ENCODE measurements around the gene FUT8. TPM values are rescaled to one million over a fixed set of nuclear protein-coding genes. Genes with fewer than 3 reads are reported as not detected.
"Not testable (repeated sequence)": the region's sequence is repeated elsewhere in the genome, so short reads cannot be mapped to it uniquely, and the experiment has no call there.

FUT8 gene
- total RNA-seq, 1 donor from 2014 or later = 26.1 TPM

DNA sequence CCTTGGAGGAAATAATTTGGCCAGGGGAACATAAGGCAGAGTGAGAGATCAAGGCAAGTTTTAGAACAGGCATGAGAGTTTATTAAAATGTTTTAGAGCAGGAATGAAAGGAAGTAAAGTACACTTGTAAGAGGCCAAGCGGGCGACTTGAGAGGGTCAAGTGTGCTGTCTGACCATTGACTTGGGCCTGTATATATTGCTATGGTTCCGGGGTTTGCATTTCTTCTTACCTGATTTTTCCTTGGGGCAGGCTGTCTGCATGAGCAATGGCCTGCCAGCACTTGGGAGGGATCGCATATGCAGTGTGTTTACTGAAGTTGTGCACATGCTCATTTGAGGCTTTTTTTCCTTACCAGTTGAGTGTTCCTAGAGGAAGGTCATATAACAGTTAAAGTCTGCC is 214.8 kb downstream of the FUT8 start:
- no peaks in the 10 kb centered on the region for H3K4me1 ChIP-seq (ENCODE audit: control insufficient read depth in 3 of 3, insufficient read depth in 3 of 3, low read length in 3 of 3)
- H3K27ac ChIP-seq (ENCODE audit: low read depth, low read length) = no peak overlapping the region
- peaks cover 0 to 3% (median 0%) of the 10 kb centered on the region in 3 donors for H3K36me3 ChIP-seq (ENCODE audit: control insufficient read depth in 3 of 3, insufficient read depth in 3 of 3, low read length in 3 of 3)
- no peaks in the 10 kb centered on the region for H3K27me3 ChIP-seq (ENCODE audit: control insufficient read depth in 3 of 3, insufficient read depth in 3 of 3, low read length in 3 of 3)
- H3K9me3 ChIP-seq (ENCODE audit: control insufficient read depth in 3 of 3, low read length in 3 of 3) = no peaks in the 10 kb centered on the region
- H3K4me3 ChIP-seq (ENCODE audit: low read length in 3 of 3) = no peak overlapping the region
- H3K9ac ChIP-seq (ENCODE audit: low read depth in 1 of 3, low read length in 3 of 3) = no peak overlapping the region

DNA sequence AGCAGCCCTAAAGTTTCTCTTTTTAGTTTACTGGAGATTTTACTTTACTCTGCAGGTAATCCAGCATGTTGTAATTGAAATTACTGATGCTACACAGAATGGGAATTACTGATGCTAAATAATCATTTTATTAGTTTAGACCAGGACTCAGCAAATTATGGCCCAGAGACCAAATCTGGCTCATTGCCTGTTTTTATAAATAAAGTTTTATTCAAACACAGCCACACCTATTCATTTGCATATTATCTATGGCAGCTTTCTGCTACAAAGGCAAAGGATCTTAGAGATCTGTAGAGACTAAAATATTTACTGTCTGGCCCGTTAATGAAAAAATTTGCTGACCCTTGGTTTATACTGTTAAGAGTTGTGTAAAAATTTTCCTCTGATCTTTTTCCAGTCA is 216.1 kb downstream of the FUT8 start:
- Histone ChIP-seq H3K4me3 (ENCODE audit: low read length in 3 of 3) (no peak overlapping the region), H3K36me3 (ENCODE audit: control insufficient read depth in 3 of 3, insufficient read depth in 3 of 3, low read length in 3 of 3) (peaks cover 0 to 3% (median 0%) of the 10 kb centered on the region in 3 donors), H3K9me3 (ENCODE audit: control insufficient read depth in 3 of 3, low read length in 3 of 3) (no peaks in the 10 kb centered on the region), H3K27ac (ENCODE audit: low read depth, low read length) (no peak overlapping the region), H3K4me1 (ENCODE audit: control insufficient read depth in 3 of 3, insufficient read depth in 3 of 3, low read length in 3 of 3) (no peaks in the 10 kb centered on the region), H3K9ac (ENCODE audit: low read depth in 1 of 3, low read length in 3 of 3) (no peak overlapping the region), H3K27me3 (ENCODE audit: control insufficient read depth in 3 of 3, insufficient read depth in 3 of 3, low read length in 3 of 3) (no peaks in the 10 kb centered on the region)

DNA sequence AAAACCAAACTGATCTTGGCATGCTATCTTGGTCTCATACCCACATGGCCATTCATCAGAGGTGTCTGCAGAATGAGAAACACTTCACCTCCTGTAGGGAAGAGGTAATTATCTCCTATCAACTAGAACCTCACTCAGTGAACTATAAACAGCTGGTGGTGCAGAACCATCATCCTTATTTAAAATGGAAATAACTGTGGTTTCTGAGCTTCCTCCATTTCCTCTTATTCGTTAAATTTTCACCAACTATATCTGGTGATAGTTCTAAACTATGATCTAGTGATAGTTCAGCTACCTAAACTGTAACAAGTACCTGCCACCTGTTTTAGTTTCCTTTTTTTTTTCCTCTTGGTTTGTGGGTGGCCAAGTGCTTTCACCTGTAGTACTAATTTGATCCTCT is 218.5 kb downstream of the FUT8 start:
- no peaks in the 10 kb centered on the region for H3K9me3 ChIP-seq (ENCODE audit: control insufficient read depth in 3 of 3, low read length in 3 of 3)
- H3K9ac ChIP-seq (ENCODE audit: low read depth in 1 of 3, low read length in 3 of 3) = no peak overlapping the region
- H3K4me3 ChIP-seq (ENCODE audit: low read length in 3 of 3) = no peak overlapping the region
- no peaks in the 10 kb centered on the region for H3K27me3 ChIP-seq (ENCODE audit: control insufficient read depth in 3 of 3, insufficient read depth in 3 of 3, low read length in 3 of 3)
- H3K36me3 ChIP-seq (ENCODE audit: control insufficient read depth in 3 of 3, insufficient read depth in 3 of 3, low read length in 3 of 3) = peaks cover 0 to 3% (median 0%) of the 10 kb centered on the region in 3 donors
- H3K4me1 ChIP-seq (ENCODE audit: control insufficient read depth in 3 of 3, insufficient read depth in 3 of 3, low read length in 3 of 3) = no peaks in the 10 kb centered on the region
- H3K27ac ChIP-seq (ENCODE audit: low read depth, low read length) = no peak overlapping the region

DNA sequence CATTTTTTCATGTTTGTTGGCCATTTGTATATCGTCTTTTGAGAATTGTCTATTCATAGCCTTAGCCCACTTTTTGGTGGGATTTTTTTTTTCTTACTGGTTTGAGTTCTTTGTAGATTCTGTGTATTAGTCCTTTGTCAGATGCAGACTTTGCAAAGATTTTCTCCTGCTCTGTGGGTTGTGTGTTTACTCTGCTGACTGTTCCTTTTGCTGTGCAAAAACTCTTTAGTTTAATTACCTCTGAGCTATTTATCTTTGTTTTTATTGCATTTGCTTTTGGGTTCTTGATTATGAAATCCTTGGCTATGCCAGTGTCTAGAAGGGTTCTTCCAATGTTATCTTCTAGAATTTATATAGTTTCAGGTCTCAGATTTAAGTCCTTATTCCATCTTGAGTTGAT is 220.0 kb downstream of the FUT8 start:
- Histone ChIP-seq H3K27ac (ENCODE audit: low read depth, low read length) (no peak overlapping the region), H3K4me1 (ENCODE audit: control insufficient read depth in 3 of 3, insufficient read depth in 3 of 3, low read length in 3 of 3) (no peaks in the 10 kb centered on the region), H3K36me3 (ENCODE audit: control insufficient read depth in 3 of 3, insufficient read depth in 3 of 3, low read length in 3 of 3) (peaks cover 0 to 3% (median 0%) of the 10 kb centered on the region in 3 donors), H3K9ac (ENCODE audit: low read depth in 1 of 3, low read length in 3 of 3) (no peak overlapping the region), H3K9me3 (ENCODE audit: control insufficient read depth in 3 of 3, low read length in 3 of 3) (no peaks in the 10 kb centered on the region), H3K27me3 (ENCODE audit: control insufficient read depth in 3 of 3, insufficient read depth in 3 of 3, low read length in 3 of 3) (no peaks in the 10 kb centered on the region), H3K4me3 (ENCODE audit: low read length in 3 of 3) (no peak overlapping the region)

DNA sequence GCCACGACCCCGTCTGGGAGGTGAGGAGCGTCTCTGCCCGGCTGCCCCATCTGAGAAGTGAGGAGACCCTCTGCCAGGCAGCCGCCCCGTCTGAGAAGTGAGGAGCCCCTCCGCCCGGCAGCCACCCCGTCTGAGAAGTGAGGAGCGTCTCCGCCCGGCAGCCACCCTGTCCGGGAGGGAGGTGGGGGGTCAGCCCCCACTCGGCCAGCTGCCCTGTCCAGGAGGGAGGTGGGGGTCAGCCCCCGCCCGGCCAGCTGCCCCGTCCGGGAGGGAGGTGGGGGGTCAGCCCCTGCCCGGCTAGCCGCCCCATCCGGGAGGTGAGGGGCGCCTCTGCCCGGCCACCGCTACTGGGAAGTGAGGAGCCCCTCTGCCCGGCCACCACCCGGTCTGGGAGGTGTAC is 221.1 kb downstream of the FUT8 start:
- not testable (repeated sequence) for H3K9me3 ChIP-seq (ENCODE audit: control insufficient read depth in 3 of 3, low read length in 3 of 3); H3K4me1 ChIP-seq (ENCODE audit: control insufficient read depth in 3 of 3, insufficient read depth in 3 of 3, low read length in 3 of 3); H3K36me3 ChIP-seq (ENCODE audit: control insufficient read depth in 3 of 3, insufficient read depth in 3 of 3, low read length in 3 of 3); H3K27me3 ChIP-seq (ENCODE audit: control insufficient read depth in 3 of 3, insufficient read depth in 3 of 3, low read length in 3 of 3); H3K9ac ChIP-seq (ENCODE audit: low read depth in 1 of 3, low read length in 3 of 3); H3K4me3 ChIP-seq (ENCODE audit: low read length in 3 of 3); H3K27ac ChIP-seq (ENCODE audit: low read depth, low read length)

DNA sequence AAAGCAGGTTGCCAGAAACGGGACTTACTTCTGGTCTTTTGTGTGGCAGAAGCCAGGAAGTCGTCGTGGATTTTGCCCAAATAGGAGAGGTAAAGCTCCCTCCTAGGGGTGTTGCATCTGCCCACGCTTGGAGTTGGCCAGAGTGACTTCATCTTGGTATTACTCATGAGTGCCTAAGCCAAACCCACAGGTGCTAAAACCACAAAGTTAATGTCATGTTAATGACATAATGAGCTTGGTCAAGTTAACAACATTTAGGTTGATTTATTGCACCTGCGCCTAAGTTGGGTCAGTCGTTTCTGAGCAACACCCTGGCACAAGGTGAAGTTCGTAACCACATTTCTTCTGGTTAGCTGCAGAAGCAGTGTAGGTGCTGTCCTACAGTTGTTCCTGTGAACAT is 225.2 kb downstream of the FUT8 start:
- Histone ChIP-seq H3K4me1 (ENCODE audit: control insufficient read depth in 3 of 3, insufficient read depth in 3 of 3, low read length in 3 of 3) (no peaks in the 10 kb centered on the region), H3K9me3 (ENCODE audit: control insufficient read depth in 3 of 3, low read length in 3 of 3) (no peaks in the 10 kb centered on the region), H3K9ac (ENCODE audit: low read depth in 1 of 3, low read length in 3 of 3) (no peak overlapping the region), H3K27ac (ENCODE audit: low read depth, low read length) (no peak overlapping the region), H3K36me3 (ENCODE audit: control insufficient read depth in 3 of 3, insufficient read depth in 3 of 3, low read length in 3 of 3) (no peaks in the 10 kb centered on the region), H3K4me3 (ENCODE audit: low read length in 3 of 3) (no peak overlapping the region), H3K27me3 (ENCODE audit: control insufficient read depth in 3 of 3, insufficient read depth in 3 of 3, low read length in 3 of 3) (no peaks in the 10 kb centered on the region)

DNA sequence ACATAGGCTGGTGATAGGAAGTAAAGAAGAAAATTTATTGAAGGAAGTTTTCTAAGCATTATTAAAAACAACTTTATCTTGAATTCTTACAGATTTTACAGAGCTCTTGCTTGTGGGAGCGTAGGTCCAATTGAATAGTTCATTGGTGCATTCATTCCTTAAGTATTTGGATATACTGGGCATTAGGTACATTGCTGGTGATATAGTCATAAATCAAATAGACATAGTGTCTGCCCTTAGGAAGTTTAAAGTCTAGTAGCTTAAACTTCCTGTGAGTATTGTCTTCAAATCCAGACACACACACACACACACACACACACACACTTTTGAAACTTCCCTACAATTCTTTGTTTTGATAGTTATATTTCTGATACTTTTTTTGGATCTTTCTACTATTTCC is 226.7 kb downstream of the FUT8 start:
- Histone ChIP-seq H3K4me1 (ENCODE audit: control insufficient read depth in 3 of 3, insufficient read depth in 3 of 3, low read length in 3 of 3) (no peaks in the 10 kb centered on the region), H3K9ac (ENCODE audit: low read depth in 1 of 3, low read length in 3 of 3) (no peak overlapping the region), H3K27ac (ENCODE audit: low read depth, low read length) (no peak overlapping the region), H3K4me3 (ENCODE audit: low read length in 3 of 3) (no peak overlapping the region), H3K9me3 (ENCODE audit: control insufficient read depth in 3 of 3, low read length in 3 of 3) (no peaks in the 10 kb centered on the region), H3K27me3 (ENCODE audit: control insufficient read depth in 3 of 3, insufficient read depth in 3 of 3, low read length in 3 of 3) (no peaks in the 10 kb centered on the region), H3K36me3 (ENCODE audit: control insufficient read depth in 3 of 3, insufficient read depth in 3 of 3, low read length in 3 of 3) (no peaks in the 10 kb centered on the region)

DNA sequence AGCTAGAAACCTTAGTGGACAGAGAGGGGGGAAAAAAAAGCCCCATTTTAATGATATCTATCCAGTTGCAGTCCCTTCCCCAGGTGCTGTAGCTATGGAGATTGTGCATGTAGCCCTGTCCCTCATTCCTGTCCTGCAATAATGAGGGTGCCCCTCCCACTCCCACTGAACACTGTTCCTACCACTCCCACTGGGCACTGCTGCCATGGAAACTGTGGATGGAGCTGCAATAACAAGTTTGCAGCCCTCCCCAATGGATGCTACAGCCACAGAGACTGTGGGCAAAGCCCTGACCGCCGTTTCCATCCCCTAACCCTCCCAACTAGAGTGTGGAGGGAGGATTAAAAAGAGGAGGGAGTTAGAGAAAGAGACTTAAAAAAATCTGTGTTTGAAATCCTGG is 238.3 kb downstream of the FUT8 start:
- no peaks in the 10 kb centered on the region for H3K36me3 ChIP-seq (ENCODE audit: control insufficient read depth in 3 of 3, insufficient read depth in 3 of 3, low read length in 3 of 3)
- H3K9ac ChIP-seq (ENCODE audit: low read depth in 1 of 3, low read length in 3 of 3) = no peak overlapping the region
- no peaks in the 10 kb centered on the region for H3K27me3 ChIP-seq (ENCODE audit: control insufficient read depth in 3 of 3, insufficient read depth in 3 of 3, low read length in 3 of 3)
- no peak overlapping the region for H3K4me3 ChIP-seq (ENCODE audit: low read length in 3 of 3)
- no peaks in the 10 kb centered on the region for H3K9me3 ChIP-seq (ENCODE audit: control insufficient read depth in 3 of 3, low read length in 3 of 3)
- no peaks in the 10 kb centered on the region for H3K4me1 ChIP-seq (ENCODE audit: control insufficient read depth in 3 of 3, insufficient read depth in 3 of 3, low read length in 3 of 3)
- no peak overlapping the region for H3K27ac ChIP-seq (ENCODE audit: low read depth, low read length)

DNA sequence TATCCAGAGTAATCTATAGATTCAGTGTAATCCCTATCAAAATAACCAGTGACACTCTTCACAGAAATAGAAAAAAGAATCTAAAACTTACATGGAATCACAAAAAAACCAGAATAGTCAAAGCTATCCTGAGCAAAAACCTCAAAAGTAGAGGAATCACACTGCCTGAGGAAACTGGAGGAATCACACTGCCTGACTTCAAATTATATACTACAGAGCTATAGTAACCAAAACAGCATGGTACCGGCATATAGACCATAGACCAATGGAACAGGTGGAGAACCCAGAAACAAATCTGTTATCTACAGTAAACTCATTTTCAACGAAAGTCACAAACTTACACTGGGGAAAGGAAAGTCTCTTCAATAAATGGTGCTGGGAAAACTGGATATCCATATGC is 244.0 kb downstream of the FUT8 start:
- H3K27me3 ChIP-seq (ENCODE audit: control insufficient read depth in 3 of 3, insufficient read depth in 3 of 3, low read length in 3 of 3) = no peaks in the 10 kb centered on the region
- no peaks in the 10 kb centered on the region for H3K4me1 ChIP-seq (ENCODE audit: control insufficient read depth in 3 of 3, insufficient read depth in 3 of 3, low read length in 3 of 3)
- H3K27ac ChIP-seq (ENCODE audit: low read depth, low read length) = no peak overlapping the region
- no peaks in the 10 kb centered on the region for H3K36me3 ChIP-seq (ENCODE audit: control insufficient read depth in 3 of 3, insufficient read depth in 3 of 3, low read length in 3 of 3)
- no peaks in the 10 kb centered on the region for H3K9me3 ChIP-seq (ENCODE audit: control insufficient read depth in 3 of 3, low read length in 3 of 3)
- no peak overlapping the region for H3K4me3 ChIP-seq (ENCODE audit: low read length in 3 of 3)
- H3K9ac ChIP-seq (ENCODE audit: low read depth in 1 of 3, low read length in 3 of 3) = no peak overlapping the region

DNA sequence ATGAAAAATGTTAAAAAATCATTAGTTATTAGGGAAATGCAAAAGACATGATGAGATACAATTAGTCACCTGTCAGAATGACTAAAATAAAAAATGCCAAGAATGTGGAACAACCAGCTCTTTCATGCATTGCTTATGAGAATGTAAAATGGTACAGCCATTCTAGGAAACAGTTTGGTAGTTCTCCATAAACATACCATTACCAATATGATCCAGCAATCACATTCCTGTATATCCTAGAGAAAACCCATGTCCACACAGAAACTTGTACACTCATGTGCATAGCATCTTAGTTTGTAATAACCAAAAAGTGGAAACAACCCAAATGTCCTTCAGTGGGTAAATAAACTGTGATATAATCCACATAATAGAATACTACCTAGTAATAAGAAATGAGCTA is 245.7 kb downstream of the FUT8 start:
- no peaks in the 10 kb centered on the region for H3K9me3 ChIP-seq (ENCODE audit: control insufficient read depth in 3 of 3, low read length in 3 of 3)

DNA sequence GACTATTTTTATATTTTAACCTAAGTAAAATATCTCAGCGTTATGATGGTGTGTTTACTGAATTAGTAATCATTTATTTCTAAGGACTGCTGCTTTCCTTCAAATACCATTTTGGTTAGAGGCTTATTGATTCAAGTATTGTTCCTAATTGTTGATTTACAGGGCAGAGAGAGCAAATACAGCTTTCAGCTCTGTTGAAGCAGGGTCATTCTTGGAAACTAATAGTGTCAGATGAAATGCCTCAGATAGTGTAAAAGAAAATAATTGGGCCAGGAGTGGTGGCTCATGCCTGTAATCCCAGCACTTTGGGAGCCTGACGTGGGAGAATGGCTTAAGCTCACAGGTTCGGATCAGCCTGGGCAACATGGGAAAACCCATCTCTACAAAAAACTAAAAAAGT is 249.3 kb downstream of the FUT8 start:
- Histone ChIP-seq H3K36me3 (ENCODE audit: control insufficient read depth in 3 of 3, insufficient read depth in 3 of 3, low read length in 3 of 3) (no peaks in the 10 kb centered on the region), H3K9me3 (ENCODE audit: control insufficient read depth in 3 of 3, low read length in 3 of 3) (no peaks in the 10 kb centered on the region), H3K9ac (ENCODE audit: low read depth in 1 of 3, low read length in 3 of 3) (no peak overlapping the region), H3K27me3 (ENCODE audit: control insufficient read depth in 3 of 3, insufficient read depth in 3 of 3, low read length in 3 of 3) (no peaks in the 10 kb centered on the region), H3K4me3 (ENCODE audit: low read length in 3 of 3) (no peak overlapping the region), H3K4me1 (ENCODE audit: control insufficient read depth in 3 of 3, insufficient read depth in 3 of 3, low read length in 3 of 3) (no peaks in the 10 kb centered on the region), H3K27ac (ENCODE audit: low read depth, low read length) (no peak overlapping the region)

More for the DNA sequence above, 245.7 kb downstream of the FUT8 start:
- Histone ChIP-seq H3K4me3 (ENCODE audit: low read length in 3 of 3) (no peak overlapping the region), H3K4me1 (ENCODE audit: control insufficient read depth in 3 of 3, insufficient read depth in 3 of 3, low read length in 3 of 3) (no peaks in the 10 kb centered on the region), H3K27ac (ENCODE audit: low read depth, low read length) (no peak overlapping the region), H3K9ac (ENCODE audit: low read depth in 1 of 3, low read length in 3 of 3) (no peak overlapping the region), H3K27me3 (ENCODE audit: control insufficient read depth in 3 of 3, insufficient read depth in 3 of 3, low read length in 3 of 3) (no peaks in the 10 kb centered on the region), H3K36me3 (ENCODE audit: control insufficient read depth in 3 of 3, insufficient read depth in 3 of 3, low read length in 3 of 3) (no peaks in the 10 kb centered on the region)
